Measurements from ENCODE around the gene CTU2. TPM values are rescaled to one million over a fixed set of nuclear protein-coding genes. Genes with fewer than 3 reads are reported as not detected.

Gene CTU2
- total and polyA plus RNA-seq, 2 of the 8 experiments (the other 6 are each of a cell fraction or from before 2014, with no cell fraction given), result 32.7 to 42.9 TPM

GRCh38 chr16:88746506-88746905 lies 40.2 kb downstream of the CTU2 start:
- 93% methylated on average over 12 of the region's 17 CpGs; no CpG with 5 or more reads in 1 of the 2 experiments for WGBS, 2 experiments (ENCODE audit: extremely low coverage in 1 of 2, insufficient coverage in 1 of 2, insufficient read length in 1 of 2, insufficient replicate concordance in 2 of 2, low coverage in 1 of 2, low lambda C conversion rate in 2 of 2, missing lambda C conversion rate in 1 of 2)
- Histone ChIP-seq H3K79me2 (ENCODE audit: control insufficient read depth in 1 of 2, insufficient read depth in 2 of 2, low read length in 2 of 2) (no peaks in the 10 kb centered on the region), H3K9me3 (ENCODE audit: insufficient read depth in 2 of 2, low read depth in 1 of 2, low read length in 1 of 2) (no peaks in the 10 kb centered on the region), H3K23ac (ENCODE audit: insufficient read length) (no peak overlapping the region), H2BK15ac (ENCODE audit: low read length) (no peak overlapping the region), H3K14ac (ENCODE audit: insufficient read length) (no peak overlapping the region), H3K4me3 (ENCODE audit: extremely low read depth in 1 of 4, insufficient read depth in 2 of 4, low read depth in 3 of 4, low read length in 4 of 4) (no peak overlapping the region), H3K79me1 (ENCODE audit: low read depth, low read length) (no peaks in the 10 kb centered on the region), H3K36me3 (ENCODE audit: control insufficient read depth in 2 of 4, insufficient read depth in 4 of 4, low read length in 3 of 4) (no peaks in the 10 kb centered on the region), H3K23me2 (ENCODE audit: low read depth, low read length) (no peaks in the 10 kb centered on the region), H3K27me3 (replicated peaks in 1 of 4; ENCODE audit: control insufficient read depth in 3 of 4, extremely low read depth in 1 of 4, insufficient read depth in 3 of 4, low read length in 3 of 4) (no peaks in the 10 kb centered on the region), H4K20me1 (replicated peaks in 1 of 2; ENCODE audit: control insufficient read depth in 1 of 2, insufficient read depth in 2 of 2, low read length in 2 of 2) (peaks cover 0 to 5% of the 10 kb centered on the region in 2 experiments), H3K4me2 (ENCODE audit: insufficient read depth in 1 of 2, low read depth in 2 of 2, low read length in 2 of 2) (no peak overlapping the region), H2BK120ac (replicated peaks; ENCODE audit: low read depth, low read length) (no peak overlapping the region), H4K91ac (replicated peaks; ENCODE audit: insufficient read length, low read length) (no peak overlapping the region), H2AK5ac (ENCODE audit: low read depth, low read length) (no peak overlapping the region), H4K8ac (ENCODE audit: extremely low read depth, insufficient read depth, low read length) (no peak overlapping the region), H2BK12ac (ENCODE audit: low read depth, low read length) (no peak overlapping the region), H4K5ac (ENCODE audit: insufficient read length, low read depth, low read length) (no peak overlapping the region), H3K9ac (replicated peaks in 1 of 4; ENCODE audit: extremely low read depth in 1 of 4, low read depth in 3 of 4, low read length in 3 of 4) (no peak overlapping the region), H2AFZ (ENCODE audit: low read length) (no peak overlapping the region), H3K56ac (replicated peaks; ENCODE audit: insufficient read length, low read depth, low read length) (no peak overlapping the region), H2BK5ac (ENCODE audit: low read depth, low read length) (no peak overlapping the region), H3K18ac (ENCODE audit: extremely low read depth, low read length) (no peak overlapping the region), H3K4ac (replicated peaks; ENCODE audit: insufficient read length, low read depth, low read length) (no peak overlapping the region), H2BK20ac (ENCODE audit: low read length) (no peak overlapping the region), H3K4me1 (replicated peaks in 1 of 4; ENCODE audit: control insufficient read depth in 3 of 4, insufficient read depth in 4 of 4, low read length in 3 of 4) (peaks cover 0 to 11% (median 6%) of the 10 kb centered on the region in 4 experiments; a peak in 4 of 7 replicates), H3K27ac (ENCODE audit: low read depth, low read length) (no peak overlapping the region)
- POLR2A ChIA-PET (ENCODE audit: partially characterized antibody), result interaction anchor here (2.1 kb wide), 1 partner anchor 60 kb away, joined by 6 read pairs; no protein-coding TSS in a partner anchor
- DNase-seq (ENCODE audit: low read depth in 1 of 2, low spot score in 2 of 2) (no peak), FAIRE-seq (no peak)
- CTCF ChIA-PET (ENCODE audit: partially characterized antibody), result interaction anchor here (0.7 to 25.0 kb wide), 9 partner anchors 9 to 133 kb away, joined by 3 to 251 read pairs (median 7); partner anchors contain the start of gene SNAI3
- TF ChIP-seq MAFK (IDR thresholded peaks at IDR 0.05; ENCODE audit: low read depth, low read length) (no peak), SP1 (IDR thresholded peaks at IDR 0.05; ENCODE audit: low read depth, low read length) (no peak), EGR1 (IDR thresholded peaks at IDR 0.05; ENCODE audit: borderline replicate concordance, low read depth, low read length) (no peak), ATF2 (IDR thresholded peaks at IDR 0.05; ENCODE audit: low read length) (no peak), CBX5 (IDR thresholded peaks at IDR 0.05; ENCODE audit: low read depth, low read length) (no peak), GTF2F1 (IDR thresholded peaks at IDR 0.05; ENCODE audit: borderline replicate concordance, low read depth, low read length) (no peak), CREB1 (IDR thresholded peaks at IDR 0.05) (no peak), CHD1 (IDR thresholded peaks at IDR 0.05; ENCODE audit: low read depth, low read length) (no peak), CBX8 (IDR thresholded peaks at IDR 0.05; ENCODE audit: borderline replicate concordance, low read depth, low read length) (no peak)

Measured in H1 (cell line).